Daoy (cell line): ENCODE data around the gene TSPAN10. TPM values are rescaled to one million over a fixed set of nuclear protein-coding genes. Genes with fewer than 3 reads are reported as not detected.
A peak's percentile ranks its signal among the peaks of the same experiment; 100 is the strongest.
"Not testable (repeated sequence)": the region's sequence is repeated elsewhere in the genome, so short reads cannot be mapped to it uniquely, and the experiment has no call there.

Experiments
- DNase-seq: peaks from one replicate; pipeline ENCODE4 v3.0.0-alpha.2; 2015; ENCODE audit warnings: low read depth
- total RNA-seq: library from RNA; depleted of rRNA; stranded (reverse); fragments of >200 nt; shearing (Covaris generic); gene quantifications from 2 replicates; pipeline ENCODE4 v1.2.3, GENCODE V29; 2014; rRNA removed

TSPAN10 gene
- total RNA-seq: 2.3 and 4.5 TPM in 2 replicates

DNA sequence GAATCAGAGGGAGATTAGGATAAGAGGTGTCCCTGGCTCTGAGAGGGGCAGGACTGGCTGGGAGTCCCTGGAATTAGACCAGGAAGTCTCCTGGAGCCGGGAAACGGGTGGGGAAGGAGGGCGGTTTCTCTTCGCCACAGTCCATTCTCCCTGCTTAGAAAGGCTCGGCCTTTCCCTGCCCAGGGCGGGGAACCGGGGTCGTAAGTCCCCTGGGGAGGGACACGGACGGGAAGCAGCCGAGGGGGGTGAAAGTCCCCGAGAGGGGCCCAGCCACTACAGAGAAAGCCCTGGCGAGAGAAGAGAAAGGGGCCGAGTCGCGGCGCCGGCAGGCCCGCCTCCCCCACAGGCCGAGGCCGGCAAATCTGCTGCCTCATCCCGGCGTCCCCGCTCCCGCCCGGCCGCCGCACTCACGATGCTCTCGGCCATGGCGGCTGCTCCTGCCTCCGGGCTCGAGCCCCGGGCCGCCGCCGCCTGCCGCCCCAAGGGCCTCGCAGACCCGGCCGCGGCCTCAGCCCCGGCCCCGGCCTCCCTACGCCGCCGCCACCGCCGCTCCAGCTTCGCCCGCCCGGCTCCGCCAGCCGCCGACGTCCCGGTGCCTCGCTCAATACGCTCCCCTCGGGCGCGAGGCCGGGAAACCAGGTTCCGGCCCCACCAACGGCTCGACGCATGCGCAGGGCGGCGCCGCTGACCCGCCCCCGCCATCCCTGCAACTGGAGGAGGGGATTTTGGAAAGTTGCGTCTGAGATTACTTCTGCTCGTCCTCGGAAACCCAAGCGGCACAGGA is at the start of gene TSPAN10, which contains the start of gene NPLOC4:
TSS of gene TSPAN10 (plus strand) at position 692 of the 784 bp plus-strand sequence. CDS start 5,217 bp downstream, outside the sequence.
TSS of gene NPLOC4 (minus strand) at position 608 of the 784 bp plus-strand sequence. CDS start at position 426, 182 bp downstream.
- DNase-seq: peak; percentile 92

DNA sequence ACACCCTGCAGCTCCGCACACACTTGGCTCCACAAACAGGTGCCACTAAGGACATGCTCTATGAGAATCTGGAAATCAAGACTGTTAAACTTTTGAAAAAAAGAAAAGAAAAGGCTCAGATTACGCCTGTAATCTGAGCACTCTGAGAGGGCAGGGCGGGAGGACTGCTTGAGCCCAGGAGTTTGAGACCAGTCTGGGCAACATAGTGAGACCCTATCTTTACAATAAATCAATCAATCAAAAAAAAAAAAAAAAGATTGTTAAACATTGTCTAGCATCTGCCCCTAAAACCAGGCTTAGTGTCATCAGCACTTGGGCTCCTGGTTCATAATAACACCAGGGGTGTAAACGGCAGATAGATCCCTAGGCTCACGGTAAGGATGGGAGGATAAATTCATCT is 47.4 kb upstream of the TSPAN10 start:
- no peak for DNase-seq

DNA sequence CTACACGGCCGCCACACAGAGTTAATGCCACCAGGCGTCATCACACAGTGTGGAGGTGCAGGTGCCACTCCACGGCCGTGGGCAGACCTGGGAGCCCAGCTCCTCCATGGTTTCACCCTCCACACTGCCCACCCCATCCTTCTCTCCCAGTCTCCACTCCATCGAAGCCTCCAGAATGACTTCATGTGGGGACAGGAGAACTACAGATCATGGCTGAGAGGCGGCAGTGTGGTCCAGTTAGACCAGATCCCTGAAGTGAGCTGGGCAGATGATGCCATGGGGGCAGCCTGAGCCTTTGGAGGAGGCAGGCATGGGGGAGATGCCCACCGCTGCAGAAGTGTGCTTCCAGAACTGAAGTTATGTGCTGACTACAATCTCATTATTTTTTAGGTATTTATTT is 46.9 kb upstream of the TSPAN10 start:
- no peak for DNase-seq

DNA sequence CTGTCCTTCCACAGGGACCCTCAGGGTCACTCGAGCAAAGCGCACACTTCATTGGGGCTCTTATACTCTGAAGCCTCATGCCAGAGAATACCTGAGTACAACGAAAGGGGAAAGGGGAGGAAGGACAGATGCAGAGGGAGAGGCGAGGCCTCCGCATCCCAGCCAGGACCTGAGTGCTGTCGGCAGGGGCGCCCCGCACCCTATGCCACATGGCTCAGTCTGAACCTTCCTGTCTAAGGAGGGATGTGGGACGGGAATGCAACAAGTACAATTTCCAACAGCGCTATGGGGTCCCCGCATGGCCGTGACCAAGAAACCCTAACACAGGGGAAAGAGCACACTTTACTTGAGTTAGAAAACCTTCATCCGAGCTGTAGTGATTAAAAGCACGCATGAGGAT is 45.0 kb upstream of the TSPAN10 start:
- no peak for DNase-seq

DNA sequence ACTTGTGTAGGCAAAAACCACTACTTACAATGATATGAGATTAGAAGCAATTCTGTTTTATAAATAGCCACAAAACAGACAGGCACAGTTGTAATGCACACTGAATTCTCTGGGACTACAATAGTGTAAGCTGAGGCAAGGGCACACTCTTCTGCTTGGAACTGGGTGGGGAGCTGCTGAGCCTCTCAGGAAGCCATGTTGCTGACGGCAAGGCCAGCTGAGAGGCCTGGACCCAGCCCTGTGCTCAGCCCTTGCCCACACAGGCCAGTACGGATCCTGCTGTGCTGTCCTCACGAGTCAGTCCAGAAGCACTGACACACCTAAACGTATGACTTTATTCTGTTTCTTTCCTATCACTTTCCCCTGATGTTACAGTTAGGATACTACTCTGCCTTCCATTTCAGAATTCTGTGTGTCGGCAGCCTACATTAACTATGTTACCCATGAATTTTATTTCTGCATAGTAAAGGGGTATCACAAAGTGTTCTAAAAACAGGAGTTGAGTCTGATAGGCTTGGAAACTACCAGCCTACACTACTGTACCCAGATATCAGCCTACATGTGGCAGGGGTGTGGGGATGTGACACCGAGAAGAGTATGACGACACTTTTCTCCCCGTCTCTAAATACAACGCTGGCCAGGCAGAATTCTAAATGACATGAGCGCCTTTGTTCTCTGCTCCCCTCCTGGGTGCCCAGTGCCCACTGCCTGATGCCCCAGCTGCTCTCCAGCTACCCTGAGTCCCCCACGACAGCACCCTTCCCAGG is 43.7 kb upstream of the TSPAN10 start:
- no peak for DNase-seq

DNA sequence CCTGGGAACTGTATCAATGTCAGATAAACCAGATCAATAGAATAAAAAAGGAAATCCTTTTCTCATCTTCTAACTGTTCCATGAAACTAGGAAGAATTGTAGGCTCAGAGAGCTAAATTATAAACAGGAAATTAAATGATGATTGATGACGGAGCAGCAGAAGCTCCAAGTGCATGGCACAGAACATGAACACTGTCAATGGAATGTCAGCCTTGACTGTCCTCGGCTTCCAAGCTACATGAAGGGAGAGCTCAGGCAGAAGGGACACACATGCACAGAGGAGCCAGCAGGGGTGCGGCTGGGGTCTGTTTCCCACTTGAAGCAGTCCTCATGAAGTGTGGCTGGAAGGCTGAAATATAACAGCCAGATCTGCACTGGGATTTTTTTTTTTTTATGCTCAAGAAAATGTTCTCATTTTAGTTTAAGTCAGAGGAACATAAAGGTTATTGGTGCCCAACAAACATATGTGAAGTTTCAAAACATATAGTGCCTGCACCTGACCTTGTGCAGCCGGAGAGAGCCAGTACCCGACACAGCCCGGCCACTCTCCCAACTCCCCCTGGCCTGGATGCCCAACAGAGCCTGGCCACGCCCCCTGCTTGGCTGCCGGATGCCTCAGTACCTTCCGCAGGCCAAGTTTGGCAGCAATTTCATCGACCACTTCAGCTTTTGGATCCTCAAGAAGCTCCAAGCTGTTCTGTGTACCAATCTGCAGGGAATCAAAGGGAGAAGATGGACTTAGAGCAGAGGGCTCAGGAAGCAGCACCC is 37.1 kb upstream of the TSPAN10 start:
- no peak for DNase-seq

DNA sequence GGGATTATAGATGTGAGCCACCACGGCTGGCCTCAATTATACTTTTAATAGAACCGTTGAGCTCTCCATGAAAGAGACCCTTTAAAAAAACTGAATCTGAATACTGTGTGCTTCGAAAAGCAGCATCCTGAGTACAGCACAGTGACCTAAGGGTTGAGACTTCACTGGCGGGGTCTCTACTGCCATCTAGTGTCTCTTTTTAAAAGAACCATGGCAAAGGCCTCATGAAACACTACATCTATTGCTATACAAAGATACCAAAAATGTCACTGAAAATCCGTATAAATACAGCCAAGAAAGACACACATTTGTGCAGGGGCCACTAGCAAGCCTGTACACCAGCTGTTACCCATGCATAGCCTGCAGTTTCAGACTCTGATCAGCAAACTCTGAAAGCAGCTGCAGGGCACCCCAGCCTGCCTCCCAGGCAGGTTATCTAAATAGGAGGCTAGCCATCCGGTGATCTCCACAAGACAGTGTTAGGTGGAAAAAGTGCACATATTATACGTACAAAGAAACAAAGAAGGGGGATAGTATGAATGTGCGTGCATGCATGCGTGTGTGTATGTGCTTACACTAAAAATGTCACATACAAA is 35.4 kb upstream of the TSPAN10 start:
- peak; percentile 61 for DNase-seq

DNA sequence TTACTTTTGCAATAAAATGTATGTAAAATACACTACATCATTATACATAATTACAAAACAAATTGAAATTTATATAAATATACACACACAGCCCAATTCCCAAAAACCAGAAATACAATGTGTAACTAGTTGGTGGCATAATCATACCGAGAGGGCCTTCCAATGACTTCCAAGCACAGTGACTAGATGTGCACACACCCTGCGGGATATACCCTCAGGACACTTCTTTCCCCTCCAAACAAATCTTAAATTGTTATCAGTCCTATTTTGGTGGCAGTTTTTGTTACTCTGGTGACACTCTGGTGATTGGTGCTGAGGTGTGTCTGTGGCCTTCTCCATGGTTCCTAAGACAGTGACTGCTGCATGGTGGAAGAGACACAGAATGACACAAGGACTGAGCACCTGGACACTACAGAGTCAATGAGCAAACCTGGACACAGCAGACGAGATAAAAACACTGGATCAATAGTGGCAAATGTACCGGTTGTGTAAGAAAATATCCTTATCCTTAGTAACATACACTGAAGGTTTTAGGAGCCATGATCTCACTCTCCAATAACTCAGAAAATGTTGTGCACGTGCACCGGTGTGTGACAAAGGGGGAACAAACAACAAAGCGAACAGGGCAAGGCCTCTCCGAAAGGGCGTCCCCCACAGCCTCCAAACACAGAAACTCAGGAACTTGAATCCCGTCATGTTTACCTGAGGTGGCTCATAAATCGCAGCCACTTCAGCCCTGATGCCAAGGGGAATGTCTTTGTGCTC is 33.0 kb upstream of the TSPAN10 start:
- DNase-seq: no peak

DNA sequence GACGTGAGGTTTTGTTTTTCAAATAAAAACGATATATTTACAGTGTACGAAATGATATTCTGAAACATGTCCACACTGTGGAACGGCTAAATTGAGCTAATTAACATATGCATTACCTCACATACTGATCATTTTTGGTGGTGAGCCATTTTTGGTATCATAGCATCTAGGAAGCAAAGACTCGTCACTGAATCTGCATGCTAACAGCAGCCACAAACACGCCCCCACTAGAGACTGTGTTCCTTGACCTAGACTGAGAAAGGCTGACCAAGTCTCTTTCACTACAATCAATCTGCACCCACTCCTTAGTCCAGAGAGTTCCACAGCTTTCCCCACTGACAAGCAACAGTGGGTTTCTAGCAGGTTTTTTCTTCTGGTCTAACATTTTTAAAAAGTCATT is 29.6 kb upstream of the TSPAN10 start:
- DNase-seq: no peak

DNA sequence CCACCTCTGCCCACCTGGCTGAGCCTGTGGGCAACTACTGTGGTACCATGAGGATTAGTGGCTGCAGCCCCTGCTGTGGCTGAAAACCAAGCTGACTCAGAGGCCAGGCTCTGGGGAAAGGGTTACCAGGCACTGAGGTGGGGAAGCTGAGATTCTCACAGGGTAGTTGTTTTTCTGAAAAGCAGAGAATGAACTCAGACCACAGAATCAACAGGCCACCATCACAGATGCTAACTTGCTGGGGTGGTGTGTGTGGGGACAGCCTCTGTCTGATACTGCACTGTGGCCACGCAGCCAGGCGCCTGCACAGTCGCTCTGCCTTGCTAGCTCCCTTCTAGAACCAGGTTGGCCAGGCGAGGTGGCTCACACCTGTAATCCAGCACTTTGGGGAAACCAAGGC is 28.9 kb upstream of the TSPAN10 start:
- DNase-seq: peak; percentile 44

DNA sequence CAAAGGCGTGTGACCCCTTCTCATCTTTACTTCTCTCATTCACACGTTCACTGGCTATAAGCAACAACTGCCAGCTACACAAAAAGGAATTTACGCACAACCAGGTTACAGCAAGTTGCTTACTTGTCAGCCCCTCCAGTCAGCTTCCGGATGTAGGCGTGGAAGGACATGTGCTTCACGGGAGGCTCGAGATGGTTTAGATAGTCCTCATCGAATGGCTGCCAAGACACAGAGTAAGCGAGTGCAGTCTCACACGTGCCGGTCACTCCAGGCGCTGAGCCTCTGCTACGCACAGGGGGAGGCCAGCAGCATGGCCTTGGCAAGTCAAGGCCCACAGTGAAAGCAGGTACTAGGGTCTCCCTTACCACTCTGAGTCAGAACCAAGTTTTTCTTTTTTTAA is 28.4 kb upstream of the TSPAN10 start:
- DNase-seq: no peak

DNA sequence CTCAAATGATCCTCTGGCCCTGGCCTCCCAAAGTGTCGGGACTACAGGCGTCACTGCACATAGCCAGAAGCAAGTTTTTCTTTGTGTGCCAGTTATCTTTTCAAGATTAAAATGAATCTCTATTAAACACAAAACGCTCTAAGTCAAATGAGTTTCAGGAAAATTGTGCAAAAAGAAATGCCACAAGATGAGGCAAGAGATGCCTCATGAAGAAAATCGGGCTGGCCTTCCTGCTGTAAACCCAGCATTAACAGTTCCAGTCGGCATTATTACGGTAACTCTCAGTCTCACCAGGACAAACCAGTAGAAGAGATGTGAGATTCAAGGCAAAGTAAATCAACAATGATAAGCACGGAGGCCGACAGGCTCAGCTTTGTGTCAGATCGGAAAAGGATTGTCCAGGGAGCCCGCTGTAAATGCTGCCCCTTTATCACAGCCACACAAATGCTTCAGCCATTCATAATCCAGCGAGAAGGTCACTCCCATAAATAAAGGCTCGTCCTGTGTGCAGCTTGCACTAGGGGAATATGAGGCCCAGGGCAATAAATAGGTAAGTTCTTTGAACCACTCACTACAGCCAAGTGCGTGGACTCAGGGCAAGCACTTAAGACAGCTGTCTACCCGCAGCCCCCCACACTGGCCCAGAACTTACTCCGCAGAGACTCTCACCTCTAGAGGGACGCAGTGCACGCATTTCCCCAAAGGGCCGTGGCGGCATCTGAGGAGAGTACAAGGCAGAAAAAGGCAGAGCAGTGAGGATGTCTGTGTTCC is 27.3 kb upstream of the TSPAN10 start:
- no peak for DNase-seq

DNA sequence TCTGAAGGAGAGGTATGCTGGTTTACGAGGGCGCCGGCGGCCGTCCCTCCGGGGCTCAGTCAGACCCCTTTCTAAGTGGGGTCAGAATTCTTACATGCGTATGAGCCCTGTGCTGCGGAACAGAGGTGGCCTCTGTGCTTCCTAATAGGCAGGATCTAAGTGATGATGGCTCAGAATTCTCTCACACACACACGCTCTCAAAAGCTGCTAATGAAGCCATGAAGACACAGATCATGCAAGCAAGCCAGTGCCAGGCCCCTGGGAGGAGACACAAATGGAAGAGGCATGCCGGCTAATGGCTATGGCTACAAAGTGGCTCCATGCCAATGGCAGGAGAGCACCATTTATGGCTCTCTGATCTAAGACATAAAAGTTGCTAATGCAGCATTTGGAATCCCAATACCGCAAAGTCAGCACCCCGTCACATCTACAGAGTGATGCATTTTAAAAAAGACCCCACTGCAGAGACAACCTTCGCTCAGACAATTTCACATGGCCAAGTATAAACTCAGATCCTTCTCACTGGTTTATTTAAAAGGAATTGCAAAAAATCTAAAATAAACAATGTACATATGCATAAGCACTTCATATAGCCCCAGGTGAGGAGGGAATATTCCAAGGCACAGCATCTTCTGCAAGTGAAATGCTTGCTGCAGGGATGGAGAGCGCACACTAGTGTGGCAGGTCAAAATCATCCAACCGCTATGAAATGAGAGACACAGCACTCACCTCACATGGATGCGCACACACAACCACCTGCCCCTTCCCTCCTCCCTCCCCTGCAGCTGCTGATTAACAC is 24.6 kb upstream of the TSPAN10 start:
- DNase-seq: no peak

DNA sequence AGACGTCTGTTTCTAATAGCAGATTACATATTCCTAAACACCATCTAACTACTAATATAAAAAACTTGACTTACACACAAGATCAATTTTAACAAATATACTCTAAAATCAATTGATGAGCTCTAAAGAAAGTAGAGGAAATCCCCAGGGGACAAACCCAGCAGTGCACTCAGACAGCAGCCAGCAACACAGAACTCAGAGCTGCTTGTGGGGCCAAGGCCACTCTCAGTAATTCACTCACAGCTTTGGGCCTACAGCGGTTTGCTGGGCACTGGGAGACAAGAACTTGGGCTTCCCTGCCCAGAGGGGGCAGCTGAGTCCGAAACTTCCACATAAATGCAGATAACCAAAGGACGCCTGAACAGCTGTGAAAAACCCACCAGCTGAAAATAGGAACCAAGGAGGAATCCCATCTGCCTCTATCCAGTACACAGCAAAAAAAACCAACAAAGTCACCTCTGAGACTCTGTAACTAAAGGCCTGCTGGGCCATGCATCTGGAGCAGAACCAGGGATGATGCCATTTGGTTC is 21.5 kb upstream of the TSPAN10 start:
- DNase-seq: no peak

DNA sequence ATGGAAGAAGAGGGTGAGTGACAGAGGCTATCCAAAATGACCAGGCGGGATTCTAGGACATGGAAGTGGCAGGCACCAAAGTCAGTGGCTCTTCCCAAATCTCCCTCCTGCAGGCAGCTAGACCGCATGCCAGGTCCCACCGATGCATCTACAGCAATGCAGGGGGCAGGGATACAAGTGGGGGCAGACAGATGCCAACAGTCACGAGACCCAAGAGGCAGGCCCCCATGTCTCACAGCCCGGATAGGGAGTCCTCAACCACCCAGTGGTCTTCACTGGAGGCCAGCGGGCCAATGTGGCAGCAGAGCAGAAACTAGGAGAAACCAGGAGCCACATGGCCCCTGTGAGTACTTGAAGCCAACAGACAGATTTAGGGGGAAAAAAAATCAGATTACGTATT is 20.1 kb upstream of the TSPAN10 start:
- DNase-seq: no peak

DNA sequence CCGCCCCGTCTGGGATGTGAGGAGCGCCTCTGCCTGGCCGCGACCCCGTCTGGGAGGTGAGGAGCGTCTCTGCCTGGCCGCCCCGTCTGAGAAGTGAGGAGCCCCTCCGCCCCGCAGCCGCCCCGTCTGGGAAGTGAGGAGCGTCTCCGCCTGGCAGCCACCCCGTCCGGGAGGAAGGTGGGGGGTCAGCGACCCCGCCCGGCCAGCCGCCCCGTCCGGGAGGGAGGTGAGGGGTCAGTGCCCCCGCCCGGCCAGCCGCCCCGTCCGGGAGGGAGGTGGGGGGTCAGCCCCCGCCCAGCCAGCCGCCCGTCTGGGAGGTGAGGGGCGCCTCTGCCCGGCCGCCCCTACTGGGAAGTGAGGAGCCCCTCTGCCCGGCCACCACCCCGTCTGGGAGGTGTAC is 18.7 kb upstream of the TSPAN10 start:
- not testable (repeated sequence) for DNase-seq

DNA sequence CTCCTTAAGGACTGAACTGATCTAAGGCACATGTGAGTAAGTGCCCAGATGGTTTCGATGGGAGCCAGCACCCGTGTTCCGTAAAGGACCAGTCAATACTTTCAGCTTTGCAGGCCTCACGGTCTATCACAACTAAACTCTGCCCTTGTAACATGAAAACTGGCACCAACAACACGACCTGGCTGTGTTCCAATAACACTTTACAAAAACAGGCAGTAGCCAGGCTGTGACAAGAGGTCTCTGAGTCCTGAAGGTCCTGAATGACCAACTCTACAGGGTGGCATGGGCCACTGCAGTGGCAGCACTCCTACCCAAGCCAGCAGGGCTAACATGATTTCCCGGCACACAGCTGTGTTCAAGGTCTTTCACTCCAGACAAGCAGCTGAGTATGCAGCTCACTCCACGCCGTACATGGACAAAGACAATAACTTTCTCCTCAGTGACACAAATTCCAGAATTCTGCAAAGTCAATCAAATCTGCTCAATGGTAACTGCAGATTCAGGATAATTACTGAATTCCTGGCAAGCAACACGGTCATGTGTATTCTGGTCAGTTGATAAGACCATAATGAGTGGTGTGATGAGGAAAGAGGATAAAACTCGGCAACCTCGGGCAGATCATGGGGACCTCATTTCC is 15.4 kb upstream of the TSPAN10 start:
- no peak for DNase-seq

DNA sequence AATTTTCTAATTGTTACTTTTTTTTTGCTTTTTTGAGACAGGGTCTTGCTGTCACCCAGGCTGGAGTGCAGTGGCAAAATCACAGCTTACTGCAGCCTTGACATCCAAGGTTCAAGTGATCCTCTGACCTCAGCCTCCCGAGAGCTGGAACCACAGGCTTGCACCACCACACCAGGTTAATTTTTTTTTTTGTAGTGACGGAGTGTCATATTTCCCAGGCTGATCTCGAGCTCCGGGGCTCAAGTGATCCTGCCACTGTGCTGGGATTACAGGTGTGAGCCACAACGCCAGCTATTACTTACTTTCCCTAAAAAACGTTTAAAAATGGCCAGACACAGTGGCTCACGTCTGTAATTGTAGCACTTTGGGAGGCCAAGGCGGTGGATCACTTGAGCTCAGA is 6.7 kb upstream of the TSPAN10 start:
- DNase-seq: no peak

DNA sequence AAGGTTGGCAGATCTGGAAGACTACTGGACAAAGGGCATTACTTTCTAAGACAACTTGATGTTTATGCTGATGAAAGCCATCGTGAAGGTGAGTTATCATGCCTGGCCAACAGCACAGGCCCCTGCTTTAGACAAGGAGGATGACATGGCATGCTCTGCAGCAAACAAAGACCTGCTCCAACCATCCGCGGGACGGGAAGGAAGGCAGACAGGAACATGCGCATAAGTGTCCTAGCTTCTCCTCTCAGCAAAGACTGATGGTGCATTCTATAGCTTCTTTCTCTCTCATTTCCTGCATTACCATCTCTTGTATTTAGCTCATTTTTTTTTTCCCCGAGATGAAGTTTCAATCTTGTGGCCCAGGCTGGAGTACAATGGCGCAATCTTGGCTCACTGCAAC is 5.5 kb upstream of the TSPAN10 start:
- DNase-seq: no peak
